ENCODE results near the gene TUFM. TPM values are rescaled to one million over a fixed set of nuclear protein-coding genes. Genes with fewer than 3 reads are reported as not detected.

TUFM gene
- total and polyA plus RNA-seq, 2 of the 8 experiments (the other 6 are each of a cell fraction or from before 2014, with no cell fraction given): 216 to 249 TPM

- peak overlapping the region; percentile 50; the same call in 1 of the 2 replicates for H2BK12ac ChIP-seq (ENCODE audit: low read depth, low read length)
- 0 out of 2 replicates have a peak overlapping the region, but pooled peaks have one; percentile 48 for H2BK20ac ChIP-seq (ENCODE audit: low read length)
- no peaks in the 10 kb centered on the region for H3K9me3 ChIP-seq (ENCODE audit: insufficient read depth in 2 of 2, low read depth in 1 of 2, low read length in 1 of 2)
- peak overlapping the region; percentile 99 for H3K4ac ChIP-seq (replicated peaks; ENCODE audit: insufficient read length, low read depth, low read length)
- peak overlapping the region; percentile 90 for H4K5ac ChIP-seq (ENCODE audit: insufficient read length, low read depth, low read length)
- peak overlapping the region; percentile 68 to 81 for H3K4me2 ChIP-seq (ENCODE audit: insufficient read depth in 1 of 2, low read depth in 2 of 2, low read length in 2 of 2)
- H3K9ac ChIP-seq (replicated peaks in 1 of 4; ENCODE audit: extremely low read depth in 1 of 4, low read depth in 3 of 4, low read length in 3 of 4): peak overlapping the region; percentile 92 to 99 (median 94)
- FAIRE-seq: no peak
- ChIA-PET POLR2A (ENCODE audit: partially characterized antibody) (interaction anchor here (0.7 to 23.3 kb wide), 16 partner anchors 11 to 531 kb away, joined by 3 to 756 read pairs (median 4); partner anchors contain the start of genes ATP2A1, SH2B1, SPNS1 and TUFM), CTCF (ENCODE audit: partially characterized antibody) (interaction anchor here (0.6 kb wide), 1 partner anchor 21 kb away, joined by 3 read pairs; no protein-coding TSS in a partner anchor)
- H3K27me3 ChIP-seq (replicated peaks in 1 of 4; ENCODE audit: control insufficient read depth in 3 of 4, extremely low read depth in 1 of 4, insufficient read depth in 3 of 4, low read length in 3 of 4): no peaks in the 10 kb centered on the region
- no peaks in the 10 kb centered on the region; the same call in 1 of the 2 replicates for H3K79me1 ChIP-seq (ENCODE audit: low read depth, low read length)
- peak overlapping the region; percentile 12 for H2BK120ac ChIP-seq (replicated peaks; ENCODE audit: low read depth, low read length)
- H4K91ac ChIP-seq (replicated peaks; ENCODE audit: insufficient read length, low read length): peak overlapping the region; percentile 98
- peaks cover 0 to 8% of the 10 kb centered on the region in 2 experiments for H4K20me1 ChIP-seq (replicated peaks in 1 of 2; ENCODE audit: control insufficient read depth in 1 of 2, insufficient read depth in 2 of 2, low read length in 2 of 2)
- H3K4me1 ChIP-seq (replicated peaks in 1 of 4; ENCODE audit: control insufficient read depth in 3 of 4, insufficient read depth in 4 of 4, low read length in 3 of 4): peaks cover 0 to 3% (median under 1%) of the 10 kb centered on the region in 4 experiments; a peak in 3 of 7 replicates
- peak overlapping the region; percentile 97 for H4K8ac ChIP-seq (ENCODE audit: extremely low read depth, insufficient read depth, low read length)
- peak overlapping the region; percentile 90 for H3K56ac ChIP-seq (replicated peaks; ENCODE audit: insufficient read length, low read depth, low read length)
- peak overlapping the region; percentile 99 for H3K18ac ChIP-seq (ENCODE audit: extremely low read depth, low read length)
- H3K23me2 ChIP-seq (ENCODE audit: low read depth, low read length): peaks cover 12% of the 10 kb centered on the region
- peak overlapping the region; percentile 88 to 97 (median 92) for H3K4me3 ChIP-seq (ENCODE audit: extremely low read depth in 1 of 4, insufficient read depth in 2 of 4, low read depth in 3 of 4, low read length in 4 of 4)
- H3K27ac ChIP-seq (ENCODE audit: low read depth, low read length): peak overlapping the region; percentile 96
- peaks cover 22 to 37% (median 34%) of the 10 kb centered on the region in 4 experiments for H3K36me3 ChIP-seq (ENCODE audit: control insufficient read depth in 2 of 4, insufficient read depth in 4 of 4, low read length in 3 of 4)
- H2AFZ ChIP-seq (ENCODE audit: low read length): no peak overlapping the region
- no peak overlapping the region for H3K23ac ChIP-seq (ENCODE audit: insufficient read length)
- H3K79me2 ChIP-seq (ENCODE audit: control insufficient read depth in 1 of 2, insufficient read depth in 2 of 2, low read length in 2 of 2): peaks cover 10 to 44% of the 10 kb centered on the region in 2 experiments
- no peak overlapping the region for H2AK5ac ChIP-seq (ENCODE audit: low read depth, low read length)
- DNase-seq (ENCODE audit: low read depth in 1 of 2, low spot score in 2 of 2): peak; percentile 92 to 95
- peak overlapping the region; percentile 89 for H3K14ac ChIP-seq (ENCODE audit: insufficient read length)
- 3% methylated on average over 29 of the region's 60 CpGs; no CpG with 5 or more reads in 1 of the 2 experiments for WGBS, 2 experiments (ENCODE audit: extremely low coverage in 1 of 2, insufficient coverage in 1 of 2, insufficient read length in 1 of 2, insufficient replicate concordance in 2 of 2, low coverage in 1 of 2, low lambda C conversion rate in 2 of 2, missing lambda C conversion rate in 1 of 2)
- H2BK5ac ChIP-seq (ENCODE audit: low read depth, low read length): peak overlapping the region; percentile 96
- H2BK15ac ChIP-seq (ENCODE audit: low read length): peak overlapping the region; percentile 81; the same call in 1 of the 2 replicates
- TF ChIP-seq TCF12 (IDR thresholded peaks at IDR 0.05; ENCODE audit: low read depth, low read length) (no peak), POLR2A (IDR thresholded peaks at IDR 0.05; ENCODE audit: control extremely low read depth in 1 of 2, low read depth in 2 of 2, low read length in 2 of 2) (peak; percentile 24 to 82), SIN3A (conservative IDR thresholded peaks at IDR 0.05 in 1 of 2, IDR thresholded peaks at IDR 0.05 in 1 of 2; ENCODE audit: low read depth in 1 of 2, low read length in 2 of 2) (no peak), SUZ12 (IDR thresholded peaks at IDR 0.05; ENCODE audit: low read length) (no peak; the same call in 1 of the 2 replicates), BACH1 (IDR thresholded peaks at IDR 0.05; ENCODE audit: low read length) (peak; percentile 90), SP2 (IDR thresholded peaks at IDR 0.05; ENCODE audit: low read length) (peak; percentile 13; the same call in 1 of the 2 replicates), SP1 (IDR thresholded peaks at IDR 0.05; ENCODE audit: low read depth, low read length) (peak; percentile 81), PHF8 (conservative IDR thresholded peaks at IDR 0.05; ENCODE audit: low read depth, low read length) (peak; percentile 76), TAF1 (IDR thresholded peaks at IDR 0.05; ENCODE audit: low read depth, low read length) (peak; percentile 74), SIX5 (IDR thresholded peaks at IDR 0.05; ENCODE audit: low read depth, low read length) (no peak), CEBPB (IDR thresholded peaks at IDR 0.05; ENCODE audit: low read depth, low read length) (no peak)
Measured at GRCh38 chr16:28823873-28824716, 22.1 kb downstream of the TUFM start.

Measured in H1 (cell line).